GM20000 (cell line): Measurements from ENCODE around the gene NKTR.
"Not testable (repeated sequence)": the region's sequence is repeated elsewhere in the genome, so short reads cannot be mapped to it uniquely, and the experiment has no call there.

Experiments
- DNase-seq: peaks from one replicate; pipeline ENCODE4 v3.0.0; 2012; ENCODE audit warnings: low spot score
- CTCF ChIP-seq: IDR thresholded peaks from 2 replicates; pipeline ENCODE4 v1.5.1; 2012; ENCODE audit warnings: mild to moderate bottlenecking, control low read depth; ENCODE audit errors: extremely low read depth, missing control alignments

The NKTR gene

GRCh38 chr3:42588625-42589024, 11.9 kb upstream of the NKTR start:
- TF ChIP-seq CTCF: no peak
- no peak for DNase-seq

DNA sequence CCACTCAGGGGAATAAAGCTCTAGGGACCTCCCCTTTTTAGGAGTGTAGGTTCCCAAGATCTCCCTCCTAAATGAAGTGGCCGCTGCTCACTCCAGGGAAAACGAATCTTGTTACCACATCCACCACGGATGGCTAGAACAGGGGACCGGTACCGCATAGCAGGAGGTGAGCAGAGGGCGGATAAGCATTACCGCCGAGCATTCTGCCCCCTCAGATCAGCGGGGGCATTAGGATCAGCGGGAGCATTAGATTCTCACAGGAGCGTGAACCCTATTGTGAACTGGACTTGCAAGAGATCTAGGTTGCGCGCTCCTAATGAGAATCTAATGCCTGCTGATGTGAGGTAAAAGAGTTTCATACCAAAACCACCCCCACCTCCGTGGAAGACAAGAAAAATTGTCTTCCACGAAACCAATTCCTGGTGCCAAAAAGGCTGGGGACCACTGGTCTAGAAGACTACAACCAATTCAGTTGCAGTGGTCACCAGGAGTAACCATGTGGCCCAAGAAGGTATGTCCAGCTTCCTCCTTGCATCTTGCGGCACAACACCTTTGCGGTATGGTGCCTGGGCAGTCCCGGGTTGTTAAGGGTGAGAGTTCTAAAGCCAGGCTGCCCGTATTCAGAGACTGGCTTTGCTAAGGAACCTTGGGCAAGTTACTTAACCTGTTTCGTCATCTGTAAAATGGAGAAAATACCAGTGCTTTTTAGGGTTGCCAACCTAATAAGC, 10.9 kb upstream of the NKTR start:
- DNase-seq: no peak
- no peak for TF ChIP-seq CTCF

DNA sequence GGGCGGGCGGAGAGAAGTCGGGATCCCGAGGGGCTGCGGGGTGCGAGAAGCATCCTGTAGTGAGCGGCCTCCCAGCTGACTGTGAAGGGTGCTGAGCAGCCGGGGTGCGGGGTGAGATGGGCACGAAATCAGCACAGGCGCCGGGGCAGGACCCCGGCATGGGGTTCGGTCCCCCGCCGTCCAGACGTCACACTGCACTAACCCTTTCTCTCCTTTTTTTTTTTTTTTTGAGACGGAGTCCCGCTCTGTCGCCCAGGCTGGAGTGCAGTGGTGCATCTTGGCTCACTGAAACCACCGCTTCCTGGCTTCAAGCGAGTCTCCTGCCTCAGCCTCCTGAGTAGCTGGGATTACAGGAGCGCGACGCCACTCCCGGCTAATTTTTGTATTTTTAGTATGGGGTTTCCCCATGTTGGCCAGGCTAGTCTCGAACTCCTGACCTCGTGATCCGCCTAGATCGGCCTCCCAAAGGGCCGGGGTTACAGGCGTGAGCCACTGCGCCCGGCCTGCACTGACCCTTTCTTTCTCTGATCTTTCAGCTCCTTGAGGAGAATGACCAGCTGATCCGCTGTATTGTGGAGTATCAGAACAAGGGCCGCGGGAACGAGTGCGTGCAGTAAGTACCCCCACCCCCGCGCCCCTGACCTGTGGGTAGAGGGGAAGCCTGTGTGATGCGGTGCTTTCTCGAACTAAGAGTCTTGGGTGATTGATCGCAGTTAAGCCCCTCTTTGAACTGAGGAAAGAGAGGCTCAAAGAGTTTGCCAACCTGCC, 9.3 kb upstream of the NKTR start:
- TF ChIP-seq CTCF: no peak
- DNase-seq: no peak

GRCh38 chr3:42591811-42592210, 8.7 kb upstream of the NKTR start:
- no peak for TF ChIP-seq CTCF
- no peak for DNase-seq

GRCh38 chr3:42593635-42594034, 6.9 kb upstream of the NKTR start:
- no peak for TF ChIP-seq CTCF
- no peak for DNase-seq

- no peak for DNase-seq
- TF ChIP-seq CTCF: no peak
Observed at GRCh38 chr3:42595682-42596081, 4.8 kb upstream of the NKTR start.

DNA sequence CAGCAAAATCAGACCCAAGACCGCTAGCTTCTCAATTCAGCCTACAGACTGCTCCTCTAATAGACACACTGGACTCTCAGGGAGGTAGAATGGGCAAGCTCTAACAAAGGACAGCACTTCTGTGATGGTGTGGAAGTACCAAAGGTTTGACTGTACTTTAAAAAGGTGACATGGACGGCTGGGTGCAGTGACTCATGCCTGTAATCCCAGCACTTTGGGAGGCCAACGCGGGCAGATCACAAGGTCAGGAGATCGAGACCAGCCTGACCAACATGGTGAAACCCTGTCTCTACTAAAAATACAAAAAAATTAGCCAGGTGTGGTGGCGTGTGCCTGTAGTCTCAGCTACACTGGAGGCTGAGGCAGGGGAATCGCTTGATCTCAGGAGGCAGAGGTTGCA, 3.4 kb upstream of the NKTR start:
- not testable (repeated sequence) for DNase-seq
